Nephron progenitor cell (in vitro differentiated cells): ENCODE data around the gene COQ9.
"Not testable (repeated sequence)": the region's sequence is repeated elsewhere in the genome, so short reads cannot be mapped to it uniquely, and the experiment has no call there.

ENCODE experiments used
- DNase-seq: peaks from one replicate; pipeline ENCODE4 v3.0.0; 2021
- H3K27ac Mint-ChIP-seq: 2 replicates; pipeline ENCODE4 v1.8.0; 2021; ENCODE audit warnings: mild to moderate bottlenecking, moderate library complexity, mixed read lengths
- H3K27me3 Mint-ChIP-seq: 2 replicates; pipeline ENCODE4 v1.8.0; 2021; ENCODE audit warnings: mild to moderate bottlenecking, low read depth, mixed read lengths; ENCODE audit not compliant: poor library complexity
- H3K36me3 Mint-ChIP-seq: 2 replicates; pipeline ENCODE4 v1.8.0; 2021; ENCODE audit warnings: low read depth, mixed read lengths
- H3K4me1 Mint-ChIP-seq: 2 replicates; pipeline ENCODE4 v1.8.0; 2021; ENCODE audit warnings: mixed read lengths
- H3K4me3 Mint-ChIP-seq: 2 replicates; pipeline ENCODE4 v1.8.0; 2021; ENCODE audit warnings: mild to moderate bottlenecking, moderate library complexity, mixed read lengths
- H3K9me3 Mint-ChIP-seq: 2 replicates; pipeline ENCODE4 v1.8.0; 2021; ENCODE audit warnings: mild to moderate bottlenecking, moderate library complexity, mixed read lengths
- CTCF ChIP-seq: fragments of 200-600 bp; sonication (generic); IDR thresholded peaks from 2 replicates; pipeline ENCODE4 v1.5.0; 2021; ENCODE audit warnings: antibody characterized with exemption

COQ9 gene

GRCh38 chr16:57432505-57432904 lies 14.8 kb upstream of the COQ9 start:
- H3K36me3 Mint-ChIP-seq: peaks cover 73% of the 10 kb centered on the region

GRCh38 chr16:57432989-57433388 lies 14.3 kb upstream of the COQ9 start:
- no peaks in the 10 kb centered on the region for H3K4me1 Mint-ChIP-seq
- H3K27ac Mint-ChIP-seq: no peak overlapping the region
- H3K27me3 Mint-ChIP-seq: no peaks in the 10 kb centered on the region
- no peak for TF ChIP-seq CTCF
- H3K36me3 Mint-ChIP-seq: peaks cover 71% of the 10 kb centered on the region
- no peak for DNase-seq
- H3K4me3 Mint-ChIP-seq: no peak overlapping the region
- no peaks in the 10 kb centered on the region for H3K9me3 Mint-ChIP-seq

More at GRCh38 chr16:57432505-57432904, 14.8 kb upstream of the COQ9 start:
- TF ChIP-seq CTCF: no peak
- Mint-ChIP-seq H3K4me3 (no peak overlapping the region), H3K27ac (no peak overlapping the region), H3K4me1 (no peaks in the 10 kb centered on the region), H3K27me3 (no peaks in the 10 kb centered on the region), H3K9me3 (no peaks in the 10 kb centered on the region)
- no peak for DNase-seq

GRCh38 chr16:57434003-57434402 lies 13.3 kb upstream of the COQ9 start:
- TF ChIP-seq CTCF: no peak
- no peaks in the 10 kb centered on the region for H3K9me3 Mint-ChIP-seq
- H3K27ac Mint-ChIP-seq: no peak overlapping the region
- no peak overlapping the region for H3K4me3 Mint-ChIP-seq
- no peak for DNase-seq
- no peaks in the 10 kb centered on the region for H3K27me3 Mint-ChIP-seq
- peaks cover 71% of the 10 kb centered on the region for H3K36me3 Mint-ChIP-seq
- no peaks in the 10 kb centered on the region for H3K4me1 Mint-ChIP-seq

- Mint-ChIP-seq H3K27me3 (no peaks in the 10 kb centered on the region), H3K4me3 (no peak overlapping the region), H3K27ac (peak overlapping the region; percentile 57), H3K4me1 (no peaks in the 10 kb centered on the region), H3K36me3 (peaks cover 74% of the 10 kb centered on the region), H3K9me3 (peaks cover 13% of the 10 kb centered on the region)
- no peak for TF ChIP-seq CTCF
- DNase-seq: no peak
These were observed 11.4 kb upstream of the COQ9 start for GRCh38 chr16:57435838-57436237.

GRCh38 chr16:57439947-57440346 lies 7.3 kb upstream of the COQ9 start:
- H3K4me1 Mint-ChIP-seq, H3K27ac Mint-ChIP-seq, H3K4me3 Mint-ChIP-seq, DNase-seq, H3K27me3 Mint-ChIP-seq: not testable (repeated sequence)
- Mint-ChIP-seq H3K9me3 (peaks cover 28% of the 10 kb centered on the region), H3K36me3 (peaks cover 71% of the 10 kb centered on the region)

GRCh38 chr16:57440551-57440950 lies 6.7 kb upstream of the COQ9 start:
- Mint-ChIP-seq H3K9me3 (peaks cover 28% of the 10 kb centered on the region), H3K36me3 (peaks cover 66% of the 10 kb centered on the region)
- H3K4me3 Mint-ChIP-seq, H3K27ac Mint-ChIP-seq, DNase-seq, H3K27me3 Mint-ChIP-seq, H3K4me1 Mint-ChIP-seq: not testable (repeated sequence)

- Mint-ChIP-seq H3K9me3 (peaks cover 27% of the 10 kb centered on the region), H3K27me3 (no peaks in the 10 kb centered on the region), H3K27ac (no peak overlapping the region), H3K4me3 (peak overlapping the region; percentile 30), H3K36me3 (peaks cover 45% of the 10 kb centered on the region), H3K4me1 (peaks cover 24% of the 10 kb centered on the region)
- DNase-seq: no peak
- TF ChIP-seq CTCF: no peak
These were observed 2.6 kb upstream of the COQ9 start for GRCh38 chr16:57444711-57445110.
